ENCODE measurements around the gene RBFOX2.
A peak's percentile ranks its signal among the peaks of the same experiment; 100 is the strongest.

The RBFOX2 gene

DNA sequence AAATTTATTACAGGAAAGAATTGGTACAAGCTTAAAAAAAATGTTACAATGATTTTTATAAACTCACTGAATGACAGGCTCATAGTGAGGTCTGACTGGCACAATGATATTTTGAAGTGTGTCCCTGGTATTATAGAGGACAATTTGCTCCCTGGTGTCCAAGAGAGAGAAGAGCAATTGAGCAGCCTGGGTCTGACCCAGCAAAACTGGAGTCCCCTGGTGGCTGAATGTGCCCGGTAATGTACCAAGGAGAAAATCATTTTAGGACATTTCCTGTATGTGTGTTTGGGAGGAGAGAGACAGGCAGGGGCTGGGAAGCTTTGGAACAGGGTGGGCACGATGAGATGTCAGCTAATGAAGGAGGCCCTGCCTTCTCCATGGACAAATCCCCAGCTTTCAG lies 185.7 kb downstream of the RBFOX2 start:
- TF ChIP-seq, protein P1, sequence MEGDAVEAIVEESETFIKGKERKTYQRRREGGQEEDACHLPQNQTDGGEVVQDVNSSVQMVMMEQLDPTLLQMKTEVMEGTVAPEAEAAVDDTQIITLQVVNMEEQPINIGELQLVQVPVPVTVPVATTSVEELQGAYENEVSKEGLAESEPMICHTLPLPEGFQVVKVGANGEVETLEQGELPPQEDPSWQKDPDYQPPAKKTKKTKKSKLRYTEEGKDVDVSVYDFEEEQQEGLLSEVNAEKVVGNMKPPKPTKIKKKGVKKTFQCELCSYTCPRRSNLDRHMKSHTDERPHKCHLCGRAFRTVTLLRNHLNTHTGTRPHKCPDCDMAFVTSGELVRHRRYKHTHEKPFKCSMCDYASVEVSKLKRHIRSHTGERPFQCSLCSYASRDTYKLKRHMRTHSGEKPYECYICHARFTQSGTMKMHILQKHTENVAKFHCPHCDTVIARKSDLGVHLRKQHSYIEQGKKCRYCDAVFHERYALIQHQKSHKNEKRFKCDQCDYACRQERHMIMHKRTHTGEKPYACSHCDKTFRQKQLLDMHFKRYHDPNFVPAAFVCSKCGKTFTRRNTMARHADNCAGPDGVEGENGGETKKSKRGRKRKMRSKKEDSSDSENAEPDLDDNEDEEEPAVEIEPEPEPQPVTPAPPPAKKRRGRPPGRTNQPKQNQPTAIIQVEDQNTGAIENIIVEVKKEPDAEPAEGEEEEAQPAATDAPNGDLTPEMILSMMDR (IDR thresholded peaks at IDR 0.05; ENCODE audit: insufficient read depth, missing control alignments), result peak; percentile 31
- DNase-seq (ENCODE audit: insufficient read length, low spot score) (no peak), FAIRE-seq (no peak)

DNA sequence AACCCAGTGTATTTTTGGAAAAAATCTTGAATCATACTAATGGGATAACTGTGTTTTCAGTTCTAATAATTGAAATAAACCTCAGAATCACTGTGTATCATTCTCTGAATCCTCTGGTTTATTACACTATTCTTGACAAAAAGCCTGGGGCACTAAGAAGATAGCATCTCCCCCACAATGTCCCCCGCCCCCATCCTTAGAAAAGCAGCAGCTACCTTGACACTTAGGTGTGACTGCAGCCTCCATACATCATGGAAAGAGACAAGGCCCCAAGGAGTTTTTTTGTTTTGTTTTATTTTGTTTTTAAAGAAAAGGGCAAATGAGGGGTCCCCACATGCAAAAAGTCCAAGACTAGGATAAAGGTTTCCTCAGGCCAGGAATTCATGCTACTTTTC lies 186.1 kb downstream of the RBFOX2 start:
- TF ChIP-seq, protein P1 (IDR thresholded peaks at IDR 0.05; ENCODE audit: insufficient read depth, missing control alignments), result no peak
- FAIRE-seq (no peak), DNase-seq (ENCODE audit: insufficient read length, low spot score) (no peak)

- DNase-seq (ENCODE audit: insufficient read length, low spot score) (no peak), FAIRE-seq (no peak)
- TF ChIP-seq, protein P1 (IDR thresholded peaks at IDR 0.05; ENCODE audit: insufficient read depth, missing control alignments), result no peak
Measured at GRCh38 chr22:35841907-35842518, 186.6 kb downstream of the RBFOX2 start.

- no peak for DNase-seq (ENCODE audit: insufficient read length, low spot score)
- TF ChIP-seq, protein P1 (IDR thresholded peaks at IDR 0.05; ENCODE audit: insufficient read depth, missing control alignments), result no peak
- FAIRE-seq, result no peak
Measured at GRCh38 chr22:35840302-35840739, 188.3 kb downstream of the RBFOX2 start.

GRCh38 chr22:35839841-35840301 lies 188.8 kb downstream of the RBFOX2 start:
- DNase-seq (ENCODE audit: insufficient read length, low spot score) (no peak), FAIRE-seq (no peak)
- TF ChIP-seq, protein P1 (IDR thresholded peaks at IDR 0.05; ENCODE audit: insufficient read depth, missing control alignments), result no peak

GRCh38 chr22:35838855-35839576 lies 189.6 kb downstream of the RBFOX2 start:
- FAIRE-seq (no peak), DNase-seq (ENCODE audit: insufficient read length, low spot score) (no peak)
- TF ChIP-seq, protein P1 (IDR thresholded peaks at IDR 0.05; ENCODE audit: insufficient read depth, missing control alignments), result peak; percentile 48

Data from D721Med (cell line).